ENCODE data around the gene ZNF316. TPM values are rescaled to one million over a fixed set of nuclear protein-coding genes. Genes with fewer than 3 reads are reported as not detected.
A peak's percentile ranks its signal among the peaks of the same experiment; 100 is the strongest.

ZNF316 gene
- total RNA-seq, 2 experiments from 2014 or later, result 46.2 to 49.7 TPM

- Histone ChIP-seq H3K36me3 (ENCODE audit: insufficient read depth, low read length) (peaks cover 76% of the 10 kb centered on the region), H3K27ac (ENCODE audit: low read depth in 1 of 2, low read length in 2 of 2) (no peak overlapping the region), H3K9me3 (ENCODE audit: control insufficient read depth in 1 of 2, insufficient read depth in 1 of 2, low read length in 2 of 2) (peaks cover 0 to 43% of the 10 kb centered on the region in 2 experiments), H3K4me3 (ENCODE audit: low read length) (no peak overlapping the region), H3K4me1 (ENCODE audit: insufficient read depth, low read length) (no peaks in the 10 kb centered on the region), H3K27me3 (ENCODE audit: control insufficient read depth in 1 of 2, insufficient read depth in 2 of 2, low read length in 2 of 2) (no peaks in the 10 kb centered on the region)
- no peak for TF ChIP-seq CTCF (IDR thresholded peaks at IDR 0.05)
- ChIA-PET CTCF (no interaction called here), POLR2A (no interaction called here)
- Mint-ChIP-seq H3K9me3 (no peaks in the 10 kb centered on the region), H3K4me3 (no peak overlapping the region), H3K27me3 (no peaks in the 10 kb centered on the region), H3K36me3 (ENCODE audit: low read depth) (peaks cover 89% of the 10 kb centered on the region), H3K4me1 (ENCODE audit: low read depth) (peaks cover 4% of the 10 kb centered on the region), H3K27ac (no peak overlapping the region)
- ATAC-seq (ENCODE audit: poor library complexity), result no peak
- intact Hi-C loops (cut with DNase I, micrococcal nuclease), result no loop called here
- peak in 1 of 14 experiments; percentile 6 for DNase-seq
Measured at GRCh38 chr7:6646465-6646864, 9.3 kb downstream of the ZNF316 start.

- intact Hi-C loops (cut with DNase I, micrococcal nuclease), result no loop called here
- Mint-ChIP-seq H3K4me1 (ENCODE audit: low read depth) (no peaks in the 10 kb centered on the region), H3K4me3 (no peak overlapping the region), H3K27ac (no peak overlapping the region), H3K27me3 (no peaks in the 10 kb centered on the region), H3K36me3 (ENCODE audit: low read depth) (peaks cover 88% of the 10 kb centered on the region), H3K9me3 (no peaks in the 10 kb centered on the region)
- no peaks in the 10 kb centered on the region for H3K27me3 ChIP-seq (ENCODE audit: control insufficient read depth in 1 of 2, insufficient read depth in 2 of 2, low read length in 2 of 2)
- ATAC-seq (ENCODE audit: poor library complexity) (no peak), DNase-seq (peak in 2 of 14 experiments; percentile 0 to 9)
- H3K4me3 ChIP-seq (ENCODE audit: low read length), result no peak overlapping the region
- ChIA-PET POLR2A (no interaction called here), CTCF (no interaction called here)
- peaks cover 76% of the 10 kb centered on the region for H3K36me3 ChIP-seq (ENCODE audit: insufficient read depth, low read length)
- H3K4me1 ChIP-seq (ENCODE audit: insufficient read depth, low read length), result no peaks in the 10 kb centered on the region
- H3K9me3 ChIP-seq (ENCODE audit: control insufficient read depth in 1 of 2, insufficient read depth in 1 of 2, low read length in 2 of 2), result peaks cover 0 to 49% of the 10 kb centered on the region in 2 experiments
- H3K27ac ChIP-seq (ENCODE audit: low read depth in 1 of 2, low read length in 2 of 2), result peak overlapping the region in 1 of 2 donors; percentile 21
- no peak for TF ChIP-seq CTCF (IDR thresholded peaks at IDR 0.05)
Measured at GRCh38 chr7:6647080-6647479, 10.0 kb downstream of the ZNF316 start.

GRCh38 chr7:6647541-6647940 is 10.4 kb downstream of the ZNF316 start:
- POLR2A ChIA-PET, result no interaction called here
- Mint-ChIP-seq H3K4me1 (ENCODE audit: low read depth) (no peaks in the 10 kb centered on the region), H3K27me3 (no peaks in the 10 kb centered on the region), H3K4me3 (no peak overlapping the region), H3K9me3 (no peaks in the 10 kb centered on the region), H3K36me3 (ENCODE audit: low read depth) (peaks cover 86% of the 10 kb centered on the region), H3K27ac (no peak overlapping the region)
- DNase-seq (no peak), ATAC-seq (ENCODE audit: poor library complexity) (no peak)
- no peaks in the 10 kb centered on the region for H3K4me1 ChIP-seq (ENCODE audit: insufficient read depth, low read length)
- intact Hi-C loops (cut with DNase I, micrococcal nuclease), result no loop called here
- peaks cover 0 to 54% of the 10 kb centered on the region in 2 experiments for H3K9me3 ChIP-seq (ENCODE audit: control insufficient read depth in 1 of 2, insufficient read depth in 1 of 2, low read length in 2 of 2)
- no peak for TF ChIP-seq CTCF (IDR thresholded peaks at IDR 0.05)
- CTCF ChIA-PET, result no interaction called here
- H3K4me3 ChIP-seq (ENCODE audit: low read length), result no peak overlapping the region
- H3K36me3 ChIP-seq (ENCODE audit: insufficient read depth, low read length), result peaks cover 74% of the 10 kb centered on the region
- no peak overlapping the region for H3K27ac ChIP-seq (ENCODE audit: low read depth in 1 of 2, low read length in 2 of 2)
- H3K27me3 ChIP-seq (ENCODE audit: control insufficient read depth in 1 of 2, insufficient read depth in 2 of 2, low read length in 2 of 2), result no peaks in the 10 kb centered on the region

Data from CD4-positive, alpha-beta T cell (primary cell).